HuH-7.5 (cell line): Measurements from ENCODE around the gene ADGRF1.
"Not testable (repeated sequence)": the region's sequence is repeated elsewhere in the genome, so short reads cannot be mapped to it uniquely, and the experiment has no call there.

Experiments used
- DNase-seq: peaks from one replicate; pipeline ENCODE4 v3.0.0; 2011; ENCODE audit warnings: low spot score

The ADGRF1 gene

DNA sequence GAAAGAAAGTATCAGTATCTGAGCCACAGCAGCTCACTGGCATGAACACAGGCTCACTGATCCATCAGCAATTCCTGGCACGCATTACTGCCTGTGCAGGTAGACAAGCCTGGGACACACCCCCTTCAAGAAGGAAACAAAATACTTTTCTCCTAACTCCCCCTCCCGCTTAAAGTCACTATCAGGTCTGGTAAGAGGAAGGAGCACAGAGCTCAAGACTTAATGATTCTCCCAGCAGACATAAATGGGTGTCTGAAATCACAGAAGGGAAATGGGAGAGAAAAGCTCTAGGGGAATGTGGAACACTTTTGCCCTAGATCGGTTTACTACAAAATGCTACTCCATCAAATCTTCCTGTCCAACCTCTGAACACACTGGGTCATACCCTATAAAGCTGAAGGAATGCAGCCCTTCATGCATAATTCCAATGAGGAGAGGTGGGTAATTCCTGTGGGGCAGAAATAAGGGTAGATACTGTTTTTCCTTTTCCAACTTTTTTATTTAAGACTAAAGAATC is at the start of gene ADGRF1:
TSS of gene ADGRF1 (minus strand) at position 58 of the 517 bp plus-strand sequence. CDS start 13,271 bp downstream, outside the sequence.
- DNase-seq: no peak

GRCh38 chr6:47090881-47091280 is 48.7 kb upstream of the ADGRF1 start:
- no peak for DNase-seq

- DNase-seq: not testable (repeated sequence)
Observed at GRCh38 chr6:47089473-47089872, 47.3 kb upstream of the ADGRF1 start.

- DNase-seq: no peak
Observed at GRCh38 chr6:47086051-47086770, 44.1 kb upstream of the ADGRF1 start.

DNA sequence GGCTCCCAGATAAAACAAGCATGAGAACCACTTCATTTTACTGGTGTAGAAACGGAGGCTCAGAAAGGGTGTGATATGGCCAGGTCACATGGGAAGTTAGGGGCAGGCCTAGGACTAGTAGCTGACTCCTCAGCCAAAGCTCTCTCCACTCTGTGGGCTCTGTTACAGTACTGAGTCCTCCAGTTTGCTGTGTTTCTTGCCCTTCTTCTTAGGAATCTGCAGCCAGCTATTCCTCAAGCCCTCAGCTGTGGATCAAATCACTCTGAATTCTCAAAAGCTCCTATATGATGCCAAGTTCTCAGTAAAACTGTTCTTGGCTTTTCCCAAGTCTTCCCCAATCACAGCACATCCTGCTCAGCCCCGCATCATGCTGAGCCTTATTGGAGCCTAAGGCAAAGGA is 42.5 kb upstream of the ADGRF1 start:
- no peak for DNase-seq

- no peak for DNase-seq
Observed at GRCh38 chr6:47083586-47084047, 41.5 kb upstream of the ADGRF1 start.

- no peak for DNase-seq
Observed at GRCh38 chr6:47080083-47080596, 38.0 kb upstream of the ADGRF1 start.

DNA sequence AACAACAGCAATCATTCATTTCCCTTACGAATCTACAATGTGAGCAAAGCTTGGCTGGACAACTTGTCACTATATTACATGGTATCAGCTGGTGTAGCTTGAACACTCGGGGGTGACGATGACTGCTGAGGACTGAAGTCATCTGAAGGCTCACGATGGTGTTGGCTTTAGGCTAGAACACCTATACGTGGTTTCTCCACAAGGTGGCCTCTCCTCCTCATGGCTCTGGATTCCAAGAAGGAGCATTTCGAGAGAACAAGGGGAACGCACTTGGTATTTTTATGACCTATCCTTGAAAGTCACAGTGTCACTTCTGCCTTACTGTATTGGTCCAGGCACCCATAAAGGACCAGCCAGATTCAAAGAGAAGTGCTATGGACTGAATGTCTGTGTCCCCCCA is 37.5 kb upstream of the ADGRF1 start:
- no peak for DNase-seq

- DNase-seq: no peak
Observed at GRCh38 chr6:47078991-47079390, 36.9 kb upstream of the ADGRF1 start.

- no peak for DNase-seq
Observed at GRCh38 chr6:47076422-47077344, 34.6 kb upstream of the ADGRF1 start.

GRCh38 chr6:47075741-47076421 is 33.7 kb upstream of the ADGRF1 start:
- DNase-seq: no peak

- DNase-seq: no peak
Observed at GRCh38 chr6:47075168-47075567, 33.0 kb upstream of the ADGRF1 start.

DNA sequence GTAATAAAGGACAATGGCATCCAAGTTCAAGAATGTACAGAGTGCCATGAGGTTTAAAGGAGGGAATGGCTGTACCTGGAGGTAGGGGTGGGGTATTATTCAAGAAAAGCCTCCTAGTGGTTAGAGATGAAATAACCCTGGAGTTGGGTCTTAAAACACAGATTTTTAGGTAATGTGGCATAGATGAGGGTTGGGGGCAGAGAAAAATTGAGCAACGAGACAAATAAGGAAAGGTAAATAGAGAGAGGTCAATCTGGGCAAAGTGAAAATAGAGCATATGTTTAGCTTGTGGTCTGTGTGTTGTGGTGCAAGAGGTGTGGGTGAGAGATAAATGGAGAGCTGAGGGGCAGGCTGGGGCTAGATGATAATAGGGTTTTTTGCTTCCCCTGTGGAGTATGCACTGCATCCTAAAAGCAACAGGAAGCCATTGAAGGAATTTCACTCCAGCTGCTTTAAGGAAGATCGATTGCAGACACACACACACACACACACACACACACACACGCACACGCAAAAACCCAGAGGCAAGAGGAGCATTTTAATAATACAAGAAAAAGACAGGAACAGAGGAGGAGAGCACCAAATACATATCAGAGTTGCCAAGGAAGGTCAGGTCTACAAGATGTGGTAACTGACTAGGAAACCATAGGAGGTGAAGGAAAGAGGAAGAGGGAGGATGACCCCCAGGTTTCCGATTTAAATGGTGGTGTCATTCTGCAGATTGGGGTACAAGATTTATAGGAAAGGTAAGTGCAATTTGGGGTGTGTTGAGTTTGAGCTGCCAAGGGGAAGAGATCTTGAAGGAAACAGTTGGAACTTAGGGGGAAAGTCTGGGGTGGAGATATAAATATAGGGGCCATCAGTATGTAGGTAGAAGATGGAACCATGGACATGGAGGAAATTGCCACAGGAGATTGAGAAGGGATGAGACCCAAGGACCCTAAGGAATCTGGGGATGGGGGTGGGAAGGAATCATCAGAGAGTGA is 31.3 kb upstream of the ADGRF1 start:
- peak; percentile 41 for DNase-seq

- no peak for DNase-seq
Observed at GRCh38 chr6:47072667-47073066, 30.5 kb upstream of the ADGRF1 start.

- no peak for DNase-seq
Observed at GRCh38 chr6:47071681-47072080, 29.5 kb upstream of the ADGRF1 start.

DNA sequence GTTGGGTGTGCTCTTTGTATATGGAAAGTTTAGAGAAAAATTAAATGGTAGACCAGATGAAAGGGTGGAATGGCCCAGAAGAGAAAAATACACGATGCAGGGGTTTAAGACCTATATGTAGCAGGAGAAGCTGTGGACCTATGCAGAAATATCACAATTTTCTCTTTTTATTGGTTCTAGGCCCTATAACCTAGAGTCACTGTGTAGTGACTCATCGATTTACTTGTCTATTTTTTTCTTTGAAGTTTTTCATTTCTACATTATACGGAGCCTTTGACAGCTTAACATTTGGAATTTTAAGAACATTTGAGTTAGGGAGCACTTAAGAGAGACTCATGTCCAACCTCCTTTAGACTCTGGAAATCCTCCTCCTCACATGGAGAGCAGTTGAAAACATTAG is 28.3 kb upstream of the ADGRF1 start:
- no peak for DNase-seq

DNA sequence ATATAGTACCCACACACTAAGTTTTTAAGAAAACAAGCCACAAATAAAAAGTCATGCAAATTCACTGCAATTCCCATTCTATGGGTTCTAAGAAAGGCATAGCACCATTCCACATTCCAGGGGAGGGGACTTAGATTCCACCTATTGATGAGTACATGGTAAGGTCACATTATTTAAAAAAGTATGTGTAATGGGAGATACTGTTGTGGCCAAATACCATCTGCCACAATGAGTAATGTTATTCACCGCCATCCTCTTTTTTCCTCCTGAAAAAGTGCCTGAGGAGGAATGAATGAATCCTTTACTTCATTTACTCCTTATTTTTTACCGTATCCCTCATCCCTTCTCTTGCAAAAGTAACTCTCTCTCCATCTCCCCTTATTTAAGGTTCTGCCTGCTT is 27.0 kb upstream of the ADGRF1 start:
- no peak for DNase-seq

DNA sequence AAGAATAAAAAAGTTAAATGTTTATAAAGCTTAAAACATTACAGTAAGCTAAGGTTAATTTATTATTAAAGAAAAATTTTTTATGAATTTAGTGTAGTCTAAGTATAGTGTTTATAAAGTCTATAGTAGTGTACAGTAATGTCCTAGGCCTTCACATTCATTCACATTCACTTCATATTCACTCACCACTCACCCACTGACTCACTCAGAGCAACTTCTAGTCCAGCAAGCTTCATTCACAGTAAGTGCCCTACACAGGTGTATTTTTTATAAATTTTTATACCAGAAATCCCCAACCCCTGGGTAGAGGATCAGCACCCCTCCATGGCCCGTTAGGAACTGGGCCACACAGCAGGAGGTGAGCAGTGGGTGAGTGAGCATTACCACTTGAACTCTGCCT is 24.3 kb upstream of the ADGRF1 start:
- no peak for DNase-seq

GRCh38 chr6:47064274-47064673 is 22.1 kb upstream of the ADGRF1 start:
- DNase-seq: no peak

DNA sequence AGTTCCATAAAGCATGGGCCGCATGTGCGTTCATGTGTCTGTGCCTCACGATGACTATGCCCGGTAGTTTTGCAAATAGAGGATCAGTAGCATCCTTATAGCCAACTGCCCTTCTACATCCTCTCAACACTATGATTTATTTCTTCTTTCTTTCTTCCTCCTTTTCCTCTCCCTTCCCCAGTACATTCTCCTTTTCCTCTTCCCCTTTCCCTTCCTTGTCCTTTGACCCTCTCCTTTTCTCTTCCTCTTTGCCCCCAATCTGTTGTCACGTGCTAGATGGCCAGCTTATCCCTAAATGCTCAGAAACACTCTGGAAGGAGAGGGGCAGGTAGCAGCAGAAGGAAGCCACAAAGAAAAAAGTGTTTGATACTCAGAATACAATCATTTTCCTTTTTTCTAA is 20.2 kb upstream of the ADGRF1 start:
- no peak for DNase-seq
